SK-N-SH (cell line): ENCODE measurements around the gene JCHAIN.

ENCODE experiments used
- CHD2 ChIP-seq: fragments of 150-350 bp; IDR thresholded peaks from 2 replicates; pipeline ENCODE4 v1.6.1; 2018; ENCODE audit warnings: low read length; ENCODE audit not compliant: partially characterized antibody
- CTCF ChIP-seq: fragments of 200-600 bp; sonication (generic); IDR thresholded peaks from 2 replicates; pipeline ENCODE4 v1.6.1; 2017; ENCODE audit warnings: antibody characterized with exemption, mild to moderate bottlenecking, moderate library complexity
- JUND ChIP-seq: IDR thresholded peaks from 2 replicates; pipeline ENCODE4 v1.4.0; 2012
- REST ChIP-seq: IDR thresholded peaks from 2 replicates; pipeline ENCODE4 v1.6.1; 2012; ENCODE audit warnings: mild to moderate bottlenecking, low read depth, low read length, moderate library complexity
- SIN3A ChIP-seq: IDR thresholded peaks from 2 replicates; pipeline ENCODE4 v1.6.1; 2012; ENCODE audit warnings: low read depth, mild to moderate bottlenecking, low read length, moderate library complexity, borderline replicate concordance
- TEAD4 ChIP-seq: IDR thresholded peaks from 2 replicates; pipeline ENCODE4 v1.4.0; 2012; ENCODE audit warnings: mild to moderate bottlenecking, borderline replicate concordance; ENCODE audit not compliant: insufficient read depth
- USF2 ChIP-seq: fragments of 150-350 bp; IDR thresholded peaks from 2 replicates; pipeline ENCODE4 v1.6.1; 2017; ENCODE audit warnings: antibody characterized with exemption, low read length, low read depth, borderline replicate concordance

DNA sequence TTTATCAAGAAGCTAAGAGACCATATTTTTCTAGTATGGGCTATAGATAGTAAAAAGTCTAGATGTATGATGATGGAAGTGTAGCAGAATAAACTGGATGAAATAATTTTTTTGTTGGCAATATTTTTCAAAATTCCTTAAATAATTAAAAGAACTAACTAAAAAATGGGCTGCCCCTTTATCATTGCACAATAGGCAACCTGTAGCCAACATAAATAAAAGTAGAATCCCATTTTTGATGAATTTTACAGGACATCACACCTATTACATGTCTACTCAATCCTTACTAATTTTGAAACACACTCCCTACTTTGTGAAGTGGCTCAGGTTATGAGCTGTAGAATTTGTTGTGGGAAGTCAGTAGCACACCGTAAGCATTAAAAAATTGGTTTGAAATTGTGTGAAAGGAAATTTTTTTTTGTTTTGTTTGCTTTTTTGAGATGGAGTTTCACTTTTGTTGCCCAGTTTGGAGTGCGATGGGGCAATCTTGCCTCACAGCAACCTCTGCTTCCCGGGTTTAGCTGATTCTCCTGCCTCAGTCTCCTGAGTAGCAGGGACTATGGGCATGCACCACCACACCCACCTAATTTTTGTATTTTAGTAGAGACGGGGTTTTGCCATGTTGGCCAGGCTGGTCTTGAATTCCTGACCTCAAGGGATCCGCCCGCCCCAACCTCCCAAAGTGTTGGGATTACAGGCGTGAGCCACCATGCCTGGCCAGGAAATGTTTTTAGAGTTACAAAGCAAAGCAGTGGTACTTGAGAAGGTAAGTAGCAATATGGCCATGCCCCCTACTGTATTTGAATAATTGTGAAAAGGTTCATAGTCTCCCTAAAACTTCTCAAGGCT, 46.5 kb upstream of the JCHAIN start:
- TF ChIP-seq REST (no peak), CTCF (no peak), USF2 (no peak), SIN3A (no peak), CHD2 (no peak), TEAD4 (no peak), JUND (no peak)
